Raji (cell line): ENCODE data around the gene SPOCK3.

Source experiments
- POLR2A ChIP-seq: IDR thresholded peaks from 2 replicates; pipeline ENCODE4 v1.6.1; 2011; ENCODE audit warnings: low read depth, low read length, control low read depth; ENCODE audit not compliant: insufficient read depth

The SPOCK3 gene

GRCh38 chr4:166838975-166839614 is 395.2 kb downstream of the SPOCK3 start:
- TF ChIP-seq POLR2A: no peak

- TF ChIP-seq POLR2A: no peak
Observed at GRCh38 chr4:166836865-166837264, 397.4 kb downstream of the SPOCK3 start.

- TF ChIP-seq POLR2A: no peak
Observed at GRCh38 chr4:166827629-166828028, 406.7 kb downstream of the SPOCK3 start.

GRCh38 chr4:166827167-166827566 is 407.1 kb downstream of the SPOCK3 start:
- no peak for TF ChIP-seq POLR2A

GRCh38 chr4:166823848-166824247 is 410.4 kb downstream of the SPOCK3 start:
- no peak for TF ChIP-seq POLR2A

GRCh38 chr4:166823126-166823525 is 411.2 kb downstream of the SPOCK3 start:
- no peak for TF ChIP-seq POLR2A

GRCh38 chr4:166822386-166822785 is 411.9 kb downstream of the SPOCK3 start:
- TF ChIP-seq POLR2A: no peak

- no peak for TF ChIP-seq POLR2A
Observed at GRCh38 chr4:166816890-166817289, 417.4 kb downstream of the SPOCK3 start.

GRCh38 chr4:166808380-166808779 is 425.9 kb downstream of the SPOCK3 start:
- TF ChIP-seq POLR2A: no peak

GRCh38 chr4:166802346-166802745 is 431.9 kb downstream of the SPOCK3 start:
- no peak for TF ChIP-seq POLR2A

- no peak for TF ChIP-seq POLR2A
Observed at GRCh38 chr4:166798126-166798525, 436.2 kb downstream of the SPOCK3 start.

GRCh38 chr4:166777760-166778159 is 456.5 kb downstream of the SPOCK3 start:
- no peak for TF ChIP-seq POLR2A

GRCh38 chr4:166763018-166763417 is 471.3 kb downstream of the SPOCK3 start:
- TF ChIP-seq POLR2A: no peak

GRCh38 chr4:166741742-166742141 is 492.6 kb downstream of the SPOCK3 start:
- no peak for TF ChIP-seq POLR2A

GRCh38 chr4:166737430-166737829 is 496.9 kb downstream of the SPOCK3 start:
- no peak for TF ChIP-seq POLR2A

GRCh38 chr4:166735553-166735952 is 498.7 kb downstream of the SPOCK3 start:
- no peak for TF ChIP-seq POLR2A

GRCh38 chr4:166734797-166735196 is 499.5 kb downstream of the SPOCK3 start:
- TF ChIP-seq POLR2A: no peak
